Upper lobe of left lung (tissue), 6 donors: ENCODE results near the gene ARHGAP23. TPM values are rescaled to one million over a fixed set of nuclear protein-coding genes. Genes with fewer than 3 reads are reported as not detected.

ENCODE experiments used
- ATAC-seq, 2 donors: fragments of 200-7000 bp; cut with Tn5 transposase; one replicate each; pipeline ENCODE4 v1.9.1; 2022; ENCODE audit warnings: mild to moderate bottlenecking in 2 of 2, moderate library complexity in 2 of 2; ENCODE audit not compliant: low FRiP score in 2 of 2
- DNase-seq, 2 donors: peaks; one replicate each; pipeline ENCODE4 v3.0.0-alpha.2; 2019 to 2020
- H3K27ac ChIP-seq, 4 donors: fragments of 200-600 bp; sonication (generic); one replicate each; pipeline ENCODE4 v1.5.1; 2016 to 2019
- H3K27me3 ChIP-seq, 4 donors: fragments of 200-600 bp; sonication (generic); one replicate each; pipeline ENCODE4 v1.5.1; 2017 to 2019
- H3K36me3 ChIP-seq, 4 donors: fragments of 200-600 bp; sonication (generic); one replicate each; pipeline ENCODE4 v1.5.1; 2016 to 2019
- H3K4me1 ChIP-seq, 4 donors: fragments of 200-600 bp; sonication (generic); one replicate each; pipeline ENCODE4 v1.5.1; 2018 to 2019
- H3K4me3 ChIP-seq, 4 donors: fragments of 200-600 bp; sonication (generic); one replicate each; pipeline ENCODE4 v1.5.1; 2017 to 2019; ENCODE audit warnings: mild to moderate bottlenecking in 2 of 4, moderate library complexity in 1 of 4
- H3K9me3 ChIP-seq, 4 donors: fragments of 200-600 bp; sonication (generic); one replicate each; pipeline ENCODE4 v1.5.1; 2018 to 2019
- EP300 ChIP-seq, 4 donors: sonication (generic); formaldehyde crosslinking; IDR thresholded peaks; one replicate each; pipeline ENCODE4 v1.5.1; 2017; ENCODE audit warnings: antibody characterized with exemption in 4 of 4, control low read depth in 2 of 4
- POLR2A ChIP-seq, 4 donors: fragments of 450-650 bp; IDR thresholded peaks; one replicate each; pipeline ENCODE4 v1.5.1; 2016 to 2017; ENCODE audit warnings: antibody characterized with exemption in 4 of 4, mild to moderate bottlenecking in 2 of 4
- POLR2AphosphoS5 ChIP-seq, 2 donors: sonication (generic); formaldehyde crosslinking; IDR thresholded peaks; one replicate each; pipeline ENCODE4 v1.5.1; 2017; ENCODE audit warnings: antibody characterized with exemption in 2 of 2
- WGBS, 2 donors: methylation state at CpG; one replicate each; pipeline ENCODE4 v1.1.5; 2017 to 2018; 5-methylcytosine and 5-hydroxymethylcytosine counted together
- total RNA-seq, 6 donors: library from RNA; depleted of rRNA in 4 of 6; stranded (reverse); fragments of >200 nt in 4 of 6; gene quantifications; one replicate each; pipeline versions ENCODE4 v1.1.0 to v1.2.1, GENCODE V29; 2016 to 2021
- TF ChIP-seq, protein P1 (sequence below), 6 experiments: fragments of 450-650 bp in 4 of 6; fragments of 200-600 bp in 2 of 6; sonication (generic) in 2 of 6; IDR thresholded peaks; one replicate each; pipeline ENCODE4 v1.5.1; 2016 to 2019; ENCODE audit warnings: antibody characterized with exemption in 6 of 6
- donor health status: DM: no; HTN: no; CAD: no; lungs with moderate emphysema.
- donor health status: DM: no; HTN: yes; CAD: no; lungs with severe emphysema.

ARHGAP23 gene
- total RNA-seq, 6 donors from 2014 or later, result 30.4 to 104 (median 70.1) TPM

DNA sequence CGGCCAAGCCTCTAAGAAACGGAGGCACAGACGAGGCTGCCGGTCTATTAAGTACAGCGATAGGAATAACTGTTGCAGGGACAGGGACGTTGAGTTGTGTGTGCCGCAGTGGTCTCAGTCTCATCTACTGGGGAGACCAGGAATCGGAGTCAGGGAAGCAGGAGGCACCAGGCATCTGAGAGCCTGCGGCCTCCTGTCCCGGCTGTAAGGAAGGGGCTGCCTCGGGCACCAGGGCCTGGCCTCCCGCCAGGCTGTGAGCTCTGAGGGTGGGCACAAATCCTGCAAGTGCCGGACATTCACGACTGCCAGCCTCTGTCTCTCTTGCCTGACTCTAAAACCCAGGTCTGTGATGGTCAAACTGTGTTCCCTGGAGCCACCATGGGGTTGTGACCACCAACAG is 76.0 kb downstream of the ARHGAP23 start:
- 89 to 95% methylated on average over 13 to 14 of the region's 14 CpGs for WGBS, 2 donors
- peaks cover 0 to 81% (median 36%) of the 10 kb centered on the region in 4 donors for H3K36me3 ChIP-seq
- DNase-seq (no peak), ATAC-seq (no peak)
- no peak overlapping the region for H3K27ac ChIP-seq
- H3K4me1 ChIP-seq, result peaks cover 0 to 2% (median 0%) of the 10 kb centered on the region in 4 donors
- TF ChIP-seq POLR2A (IDR thresholded peaks at IDR 0.05) (no peak), EP300 (IDR thresholded peaks at IDR 0.05) (no peak)
- TF ChIP-seq, protein P1, sequence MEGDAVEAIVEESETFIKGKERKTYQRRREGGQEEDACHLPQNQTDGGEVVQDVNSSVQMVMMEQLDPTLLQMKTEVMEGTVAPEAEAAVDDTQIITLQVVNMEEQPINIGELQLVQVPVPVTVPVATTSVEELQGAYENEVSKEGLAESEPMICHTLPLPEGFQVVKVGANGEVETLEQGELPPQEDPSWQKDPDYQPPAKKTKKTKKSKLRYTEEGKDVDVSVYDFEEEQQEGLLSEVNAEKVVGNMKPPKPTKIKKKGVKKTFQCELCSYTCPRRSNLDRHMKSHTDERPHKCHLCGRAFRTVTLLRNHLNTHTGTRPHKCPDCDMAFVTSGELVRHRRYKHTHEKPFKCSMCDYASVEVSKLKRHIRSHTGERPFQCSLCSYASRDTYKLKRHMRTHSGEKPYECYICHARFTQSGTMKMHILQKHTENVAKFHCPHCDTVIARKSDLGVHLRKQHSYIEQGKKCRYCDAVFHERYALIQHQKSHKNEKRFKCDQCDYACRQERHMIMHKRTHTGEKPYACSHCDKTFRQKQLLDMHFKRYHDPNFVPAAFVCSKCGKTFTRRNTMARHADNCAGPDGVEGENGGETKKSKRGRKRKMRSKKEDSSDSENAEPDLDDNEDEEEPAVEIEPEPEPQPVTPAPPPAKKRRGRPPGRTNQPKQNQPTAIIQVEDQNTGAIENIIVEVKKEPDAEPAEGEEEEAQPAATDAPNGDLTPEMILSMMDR (IDR thresholded peaks at IDR 0.05), result no peak
- H3K9me3 ChIP-seq, result no peaks in the 10 kb centered on the region
- H3K27me3 ChIP-seq, result no peaks in the 10 kb centered on the region
- H3K4me3 ChIP-seq, result no peak overlapping the region

DNA sequence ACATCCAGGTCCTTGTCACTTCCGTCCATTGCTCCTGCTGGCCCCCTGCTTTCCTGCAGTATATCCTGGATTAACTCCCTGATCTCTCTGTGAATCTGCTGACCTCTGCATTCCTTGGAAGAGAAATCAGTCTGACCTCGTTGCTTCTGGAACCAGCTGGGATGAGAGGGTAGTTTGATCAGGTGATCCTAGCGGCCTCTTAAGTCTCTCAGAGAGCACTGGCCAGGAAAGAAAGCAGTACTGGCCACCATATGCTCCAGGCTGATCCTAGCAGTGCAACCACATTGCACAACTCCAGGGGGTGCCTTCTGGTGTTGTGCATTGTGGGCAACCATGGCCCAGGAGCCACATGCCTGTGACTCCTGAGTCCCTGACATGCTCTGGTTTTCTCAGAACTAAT is 79.2 kb downstream of the ARHGAP23 start:
- ATAC-seq (no peak), DNase-seq (no peak)
- Histone ChIP-seq H3K9me3 (no peaks in the 10 kb centered on the region), H3K27ac (no peak overlapping the region), H3K36me3 (peaks cover 0 to 69% (median 32%) of the 10 kb centered on the region in 4 donors), H3K4me1 (peaks cover 0 to 19% (median 5%) of the 10 kb centered on the region in 4 donors), H3K4me3 (no peak overlapping the region), H3K27me3 (peaks cover 0 to 5% (median 2%) of the 10 kb centered on the region in 4 donors)
- 75 to 86% methylated on average over 3 of the region's 3 CpGs for WGBS, 2 donors
- no peak for TF ChIP-seq POLR2A (IDR thresholded peaks at IDR 0.05)
- no peak for TF ChIP-seq EP300 (IDR thresholded peaks at IDR 0.05)
- TF ChIP-seq, protein P1 (IDR thresholded peaks at IDR 0.05), result no peak
- no peak for TF ChIP-seq POLR2AphosphoS5 (IDR thresholded peaks at IDR 0.05)

DNA sequence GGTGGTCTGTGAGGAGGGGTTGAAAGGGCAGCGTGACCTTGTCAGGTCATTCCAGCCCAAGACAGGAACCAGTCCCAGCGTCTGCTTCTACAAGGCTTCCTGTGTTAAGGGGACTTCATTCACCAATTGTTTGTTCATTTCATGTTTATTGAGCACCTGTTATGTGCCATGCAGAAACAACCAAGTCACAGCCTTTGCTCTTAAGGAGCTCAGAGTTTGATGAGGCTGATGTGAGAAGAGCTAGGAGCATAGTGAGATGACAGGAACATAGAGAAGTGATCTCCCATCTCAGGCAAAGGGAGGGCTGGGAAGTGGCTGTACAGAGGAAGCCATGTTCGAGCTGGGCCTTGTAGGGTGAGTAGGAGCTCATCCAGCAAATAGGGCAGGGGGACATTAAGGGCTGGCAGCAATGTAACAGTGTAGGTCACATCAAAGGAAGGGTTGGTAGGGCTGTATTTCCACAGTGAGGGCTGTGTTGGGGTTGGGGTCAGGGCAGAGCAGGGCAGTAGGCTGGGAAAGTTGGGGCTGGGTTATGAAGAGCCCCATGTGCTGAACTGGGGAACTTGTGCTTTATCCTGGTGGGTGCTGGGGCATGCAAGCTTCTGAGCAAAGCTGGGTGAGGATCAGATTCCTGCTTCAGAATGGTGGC is 79.8 kb downstream of the ARHGAP23 start:
- peaks cover 0 to 5% (median 2%) of the 10 kb centered on the region in 4 donors for H3K27me3 ChIP-seq
- WGBS, 2 donors, result 84% methylated on average over 3 of the region's 3 CpGs
- H3K27ac ChIP-seq, result no peak overlapping the region
- DNase-seq, result no peak
- no peak overlapping the region for H3K4me3 ChIP-seq
- no peaks in the 10 kb centered on the region for H3K9me3 ChIP-seq
- no peak for ATAC-seq
- H3K36me3 ChIP-seq, result peaks cover 0 to 63% (median 26%) of the 10 kb centered on the region in 4 donors
- peaks cover 0 to 19% (median 5%) of the 10 kb centered on the region in 4 donors for H3K4me1 ChIP-seq
- TF ChIP-seq, protein P1 (IDR thresholded peaks at IDR 0.05), result no peak
- no peak for TF ChIP-seq EP300 (IDR thresholded peaks at IDR 0.05)
- TF ChIP-seq POLR2A (IDR thresholded peaks at IDR 0.05), result no peak
- no peak for TF ChIP-seq POLR2AphosphoS5 (IDR thresholded peaks at IDR 0.05)

DNA sequence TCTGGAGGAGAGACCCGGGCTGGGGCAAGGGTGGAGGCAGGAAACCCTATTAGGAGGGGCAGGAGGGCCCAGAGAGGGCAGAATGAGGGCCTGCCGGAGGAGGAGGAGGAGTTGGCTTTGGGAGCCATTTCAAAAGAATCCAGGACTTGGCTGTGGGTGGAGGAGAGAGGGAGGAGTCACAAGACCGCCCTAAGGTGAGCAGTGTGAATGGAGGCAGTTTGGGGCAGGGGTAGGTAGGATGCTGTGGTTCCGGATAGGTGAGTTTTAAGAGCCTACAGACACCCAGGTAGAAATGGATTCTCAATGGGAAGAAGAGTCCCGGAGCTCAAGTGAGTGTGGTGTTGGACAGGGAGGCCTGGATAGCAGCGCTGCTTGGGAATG is 80.3 kb downstream of the ARHGAP23 start:
- no peak for DNase-seq

More for the DNA sequence above, 80.3 kb downstream of the ARHGAP23 start:
- Histone ChIP-seq H3K36me3 (peaks cover 0 to 58% (median 23%) of the 10 kb centered on the region in 4 donors), H3K27ac (no peak overlapping the region), H3K27me3 (peaks cover 0 to 5% (median 2%) of the 10 kb centered on the region in 4 donors), H3K4me1 (peaks cover 0 to 19% (median 5%) of the 10 kb centered on the region in 4 donors), H3K9me3 (no peaks in the 10 kb centered on the region), H3K4me3 (no peak overlapping the region)
- no peak for ATAC-seq
- 86 to 93% methylated on average over 6 of the region's 6 CpGs for WGBS, 2 donors
- TF ChIP-seq POLR2AphosphoS5 (IDR thresholded peaks at IDR 0.05) (no peak), POLR2A (IDR thresholded peaks at IDR 0.05) (no peak), EP300 (IDR thresholded peaks at IDR 0.05) (no peak)
- TF ChIP-seq, protein P1 (IDR thresholded peaks at IDR 0.05), result no peak
